ENCODE results near the gene RALBP1. TPM values are rescaled to one million over a fixed set of nuclear protein-coding genes. Genes with fewer than 3 reads are reported as not detected.
A peak's percentile ranks its signal among the peaks of the same experiment; 100 is the strongest.
"Not testable (repeated sequence)": the region's sequence is repeated elsewhere in the genome, so short reads cannot be mapped to it uniquely, and the experiment has no call there.

Gene RALBP1
- total RNA-seq, 2 experiments from 2014 or later = 56.4 to 56.7 TPM

DNA sequence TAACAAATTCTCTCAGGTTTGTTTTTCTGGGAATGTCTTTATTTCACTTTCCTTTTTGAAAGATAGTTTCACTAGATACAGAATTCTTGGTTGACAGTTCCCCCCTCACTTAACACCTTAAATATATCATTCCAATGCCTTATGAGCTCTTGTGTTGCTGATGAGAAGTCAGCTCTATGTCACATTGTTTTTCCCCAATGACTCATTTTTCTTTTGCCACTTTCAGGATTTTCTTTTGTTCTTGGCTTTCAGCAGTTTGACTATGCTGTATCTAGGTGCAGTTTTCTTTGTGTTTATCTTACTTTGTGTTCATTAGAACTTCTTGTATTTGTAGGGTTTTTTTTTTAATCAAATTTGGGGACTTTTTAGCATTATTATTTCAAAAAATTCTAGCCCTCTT, 5.6 kb upstream of the RALBP1 start:
- peaks cover 26% of the 10 kb centered on the region for H3K27me3 Mint-ChIP-seq
- ChIA-PET CTCF (no interaction called here), POLR2A (no interaction called here)
- H3K27ac Mint-ChIP-seq = no peak overlapping the region
- H3K4me1 Mint-ChIP-seq = peaks cover 6% of the 10 kb centered on the region
- H3K36me3 Mint-ChIP-seq (ENCODE audit: low read depth) = no peaks in the 10 kb centered on the region
- H3K4me3 Mint-ChIP-seq = no peak overlapping the region
- H3K9me3 Mint-ChIP-seq = peaks cover 11% of the 10 kb centered on the region
- no peak for DNase-seq

DNA sequence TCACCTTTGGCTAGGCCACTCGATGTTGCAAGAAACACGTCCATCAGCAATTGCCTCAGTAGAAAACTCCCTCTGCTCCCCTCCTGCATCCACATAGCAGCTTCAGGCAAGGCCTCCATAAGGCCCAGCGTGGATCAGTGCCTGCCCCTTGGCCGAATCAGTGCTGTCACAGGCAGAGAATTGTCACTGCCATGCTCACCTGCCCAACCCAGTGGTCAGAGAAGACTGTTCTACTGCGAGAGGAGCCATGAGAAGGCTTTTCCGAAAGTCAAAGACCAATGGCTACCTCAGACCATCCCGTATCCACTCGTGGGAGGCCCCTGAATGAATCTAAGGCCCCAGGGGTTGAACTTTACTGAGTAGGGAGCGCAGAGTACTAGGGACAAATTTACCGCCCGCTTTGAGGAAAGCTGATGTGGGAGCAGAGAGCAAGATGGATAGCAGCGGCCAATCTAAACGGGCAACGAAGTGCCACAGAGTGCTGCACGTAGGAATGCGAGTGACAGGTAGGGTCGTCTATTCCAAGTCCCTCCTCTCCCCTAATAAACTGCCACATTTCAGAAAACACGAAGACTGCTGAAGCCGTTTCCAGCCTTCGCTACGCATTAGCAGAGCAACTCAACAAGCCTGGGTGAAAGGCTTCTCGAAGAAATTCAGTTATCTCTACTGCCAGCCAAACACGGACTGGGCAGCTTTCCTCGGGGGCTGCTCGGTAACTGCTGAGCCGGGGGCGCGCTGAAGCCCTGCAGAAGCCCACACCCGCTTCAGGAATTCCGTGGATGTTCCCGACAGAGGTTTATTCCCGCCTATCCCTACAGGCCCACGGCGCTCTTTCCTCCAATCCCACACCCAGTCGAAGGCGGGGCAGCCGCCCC, 968 bp upstream of the RALBP1 start:
- peaks cover 20% of the 10 kb centered on the region for H3K36me3 Mint-ChIP-seq (ENCODE audit: low read depth)
- ChIA-PET CTCF (no interaction called here), POLR2A (interaction anchor here (1.0 to 2.3 kb wide), 4 partner anchors 9 to 136 kb away, joined by 3 to 6 read pairs (median 4); no protein-coding TSS in a partner anchor)
- peak overlapping the region; percentile 98 for H3K4me3 Mint-ChIP-seq
- peaks cover 21% of the 10 kb centered on the region for H3K4me1 Mint-ChIP-seq
- H3K27ac Mint-ChIP-seq = peak overlapping the region; percentile 93
- H3K9me3 Mint-ChIP-seq = peaks cover 3% of the 10 kb centered on the region
- DNase-seq = no peak
- peaks cover 18% of the 10 kb centered on the region for H3K27me3 Mint-ChIP-seq

DNA sequence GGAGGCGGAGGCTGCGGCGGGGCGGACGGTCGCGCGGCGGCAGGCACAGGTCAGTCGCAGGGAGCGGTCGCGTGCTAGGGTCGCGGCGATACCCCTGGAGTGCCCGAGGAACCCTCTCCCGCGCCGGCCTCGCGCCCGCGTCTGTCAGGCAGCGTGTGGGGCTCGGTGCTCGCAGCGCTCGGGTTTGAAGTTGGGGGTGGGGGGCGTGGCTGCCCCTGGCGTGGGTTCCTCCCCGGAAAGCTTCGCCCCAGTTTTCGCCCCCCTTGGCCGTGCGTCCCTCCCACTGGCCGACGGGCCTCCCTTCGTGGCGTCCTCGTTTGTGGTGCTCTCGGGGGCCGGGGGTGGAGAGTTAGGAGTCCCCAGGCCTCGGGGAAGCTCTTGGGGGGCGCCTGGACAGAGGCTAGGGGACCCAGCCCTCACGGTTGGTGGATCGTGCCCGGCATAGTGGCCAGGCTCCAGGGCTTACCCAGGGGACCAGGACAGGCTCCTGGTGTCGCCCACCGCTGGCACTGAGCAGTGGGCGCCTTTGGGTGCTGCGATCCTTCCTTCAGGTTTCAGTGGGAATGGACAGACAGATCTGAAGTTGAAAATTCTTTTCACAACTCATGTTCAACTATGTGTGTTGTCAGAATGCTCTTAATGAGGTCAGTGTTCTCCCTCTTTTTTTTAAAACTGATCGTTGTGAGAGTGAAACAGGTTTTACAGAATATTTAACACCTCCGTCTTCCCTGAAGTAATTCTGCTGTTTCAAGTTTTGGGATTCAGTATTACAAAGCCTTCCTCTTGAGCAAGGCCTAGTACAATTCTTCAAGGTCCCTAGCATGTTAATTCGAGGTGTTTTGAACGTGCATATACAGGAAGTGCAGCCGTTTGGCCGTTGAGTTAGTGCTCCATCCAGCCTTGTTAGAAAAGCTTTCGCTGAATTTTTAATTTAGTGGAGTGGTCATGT, 604 bp downstream of the RALBP1 start:
- Mint-ChIP-seq H3K27ac (peak overlapping the region; percentile 93), H3K4me3 (peak overlapping the region; percentile 98), H3K4me1 (peaks cover 24% of the 10 kb centered on the region), H3K9me3 (peaks cover 3% of the 10 kb centered on the region), H3K36me3 (ENCODE audit: low read depth) (peaks cover 29% of the 10 kb centered on the region), H3K27me3 (peaks cover 16% of the 10 kb centered on the region)
- ChIA-PET CTCF (interaction anchor here (1.0 to 1.4 kb wide), 2 partner anchors 41 to 403 kb away, joined by 3 to 6 read pairs; no protein-coding TSS in a partner anchor), POLR2A (interaction anchor here (0.6 to 2.3 kb wide), 6 partner anchors 13 to 402 kb away, joined by 3 to 8 read pairs (median 4); partner anchors contain the start of gene TWSG1)
- DNase-seq = peak; percentile 67

DNA sequence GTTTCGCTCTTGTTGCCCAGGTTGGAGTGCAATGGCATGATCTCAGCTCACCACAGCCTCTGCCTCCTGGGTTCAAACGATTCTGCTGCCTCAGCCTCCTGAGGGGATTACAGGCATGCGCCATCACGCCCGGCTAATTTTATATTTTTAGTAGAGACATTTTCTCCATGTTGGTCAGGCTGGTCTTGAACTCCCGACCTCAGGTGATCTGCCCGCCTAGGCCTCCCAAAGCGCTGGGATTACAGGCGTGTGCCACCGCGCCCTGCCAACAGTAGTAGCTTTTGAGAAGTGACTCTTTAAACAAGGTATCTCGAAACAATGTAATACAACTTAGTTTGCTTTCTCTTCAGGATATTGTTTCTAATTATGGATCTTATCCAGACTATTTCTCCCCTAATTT, 1.6 kb downstream of the RALBP1 start:
- Mint-ChIP-seq H3K4me3 (peak overlapping the region; percentile 98), H3K27ac (peak overlapping the region; percentile 50), H3K36me3 (ENCODE audit: low read depth) (peaks cover 36% of the 10 kb centered on the region), H3K4me1 (peaks cover 24% of the 10 kb centered on the region), H3K27me3 (peaks cover 12% of the 10 kb centered on the region)
- not testable (repeated sequence) for DNase-seq, H3K9me3 Mint-ChIP-seq
- ChIA-PET CTCF (interaction anchor here (1.0 to 1.4 kb wide), 2 partner anchors 40 to 404 kb away, joined by 3 to 6 read pairs; no protein-coding TSS in a partner anchor), POLR2A (interaction anchor here (0.6 to 2.2 kb wide), 3 partner anchors 18 to 403 kb away, joined by 3 to 8 read pairs (median 4); no protein-coding TSS in a partner anchor)

DNA sequence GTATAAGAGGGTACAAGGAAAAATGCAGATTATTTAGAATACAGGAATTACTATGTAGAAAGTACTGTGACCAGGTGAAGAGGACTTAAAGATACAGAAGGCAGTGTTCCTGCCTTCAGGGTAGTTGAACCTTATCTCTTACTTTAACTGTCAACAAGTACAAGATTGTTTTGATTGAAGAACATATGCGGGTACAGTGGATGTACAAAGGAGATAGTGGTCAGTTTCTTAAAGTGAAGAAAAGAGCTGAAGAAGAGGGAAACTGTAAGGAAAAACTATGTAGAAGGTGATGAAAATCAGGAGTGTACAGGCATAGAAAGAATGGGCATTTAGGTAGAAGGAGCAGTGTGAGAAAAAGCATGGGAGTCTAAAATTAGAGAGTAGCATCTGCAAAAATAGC, 2.2 kb downstream of the RALBP1 start:
- ChIA-PET CTCF (no interaction called here), POLR2A (interaction anchor here (0.6 to 2.2 kb wide), 2 partner anchors 18 to 462 kb away, joined by 3 to 8 read pairs; no protein-coding TSS in a partner anchor)
- Mint-ChIP-seq H3K36me3 (ENCODE audit: low read depth) (peaks cover 41% of the 10 kb centered on the region), H3K27ac (peak overlapping the region; percentile 10), H3K4me3 (no peak overlapping the region), H3K9me3 (peaks cover under 1% of the 10 kb centered on the region), H3K4me1 (peaks cover 24% of the 10 kb centered on the region), H3K27me3 (peaks cover 7% of the 10 kb centered on the region)
- DNase-seq = no peak

DNA sequence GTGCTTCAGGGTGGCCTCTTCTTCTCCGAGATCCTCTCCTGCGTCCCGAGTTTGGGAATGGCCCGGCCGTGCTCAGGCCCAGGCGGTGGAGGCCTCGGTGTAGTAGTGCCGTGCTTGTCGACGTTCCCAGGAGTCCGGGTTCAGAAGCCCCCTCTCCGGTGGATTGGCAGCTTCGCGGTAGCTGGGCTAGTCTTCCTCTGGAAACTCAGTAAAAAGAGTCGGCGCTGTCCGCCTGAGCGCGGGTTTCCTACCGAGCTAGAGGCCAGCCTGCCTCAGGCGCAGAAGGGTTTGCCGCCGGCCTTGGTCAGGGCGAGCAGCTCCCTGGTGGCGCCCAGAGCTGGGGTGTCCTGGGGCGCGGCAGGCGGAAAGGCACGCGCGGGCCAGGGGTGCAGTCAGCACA, 3.2 kb downstream of the RALBP1 start:
- H3K4me1 Mint-ChIP-seq = peaks cover 26% of the 10 kb centered on the region
- CTCF ChIA-PET = no interaction called here
- peaks cover 43% of the 10 kb centered on the region for H3K36me3 Mint-ChIP-seq (ENCODE audit: low read depth)

DNA sequence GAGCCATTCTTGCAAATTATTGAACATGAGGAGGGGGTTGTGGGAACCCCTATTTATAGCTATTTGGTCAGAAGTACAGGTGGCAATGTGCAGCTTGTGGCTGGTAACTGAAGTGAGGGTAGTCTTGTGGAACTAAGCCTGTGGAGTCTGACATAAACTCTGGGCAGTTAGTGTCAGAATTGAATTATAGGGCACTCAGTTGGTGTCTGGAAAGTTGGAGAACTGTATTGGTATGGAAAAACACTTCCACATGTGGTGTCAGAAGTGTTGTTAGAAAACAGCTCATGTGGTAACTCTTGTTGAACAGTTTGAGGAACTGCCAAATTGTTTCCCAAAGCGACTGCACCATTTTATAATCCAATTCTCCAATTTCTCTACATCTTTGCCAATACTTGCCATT, 7.5 kb downstream of the RALBP1 start:
- no peaks in the 10 kb centered on the region for H3K9me3 Mint-ChIP-seq
- DNase-seq = no peak
- H3K27ac Mint-ChIP-seq = no peak overlapping the region
- no peaks in the 10 kb centered on the region for H3K27me3 Mint-ChIP-seq
- ChIA-PET POLR2A (no interaction called here), CTCF (no interaction called here)
- peaks cover 9% of the 10 kb centered on the region for H3K4me1 Mint-ChIP-seq
- H3K36me3 Mint-ChIP-seq (ENCODE audit: low read depth) = peaks cover 42% of the 10 kb centered on the region
- H3K4me3 Mint-ChIP-seq = no peak overlapping the region

More for the DNA sequence above, 3.2 kb downstream of the RALBP1 start:
- Mint-ChIP-seq H3K27ac (no peak overlapping the region), H3K27me3 (peaks cover under 1% of the 10 kb centered on the region), H3K9me3 (no peaks in the 10 kb centered on the region), H3K4me3 (no peak overlapping the region)
- no peak for DNase-seq
- POLR2A ChIA-PET = no interaction called here

DNA sequence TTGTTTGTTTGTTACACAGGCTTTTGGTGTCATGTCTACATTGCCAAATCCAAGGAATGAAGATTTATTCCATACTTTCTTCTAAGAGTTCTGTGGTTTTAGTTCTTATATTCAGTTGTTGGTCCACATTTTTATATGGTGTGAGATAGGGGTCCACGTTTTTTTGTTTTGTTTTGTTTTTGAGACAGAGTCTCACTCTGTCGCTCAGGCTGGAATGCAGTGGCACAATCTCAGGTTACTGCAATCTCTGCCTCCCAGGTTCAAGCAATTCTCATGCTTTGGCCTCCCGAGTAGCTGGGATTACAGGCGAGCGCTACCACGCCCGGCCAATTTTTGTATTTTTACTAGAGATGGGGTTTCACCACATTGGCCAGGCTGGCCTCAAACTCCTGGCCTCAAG, 8.2 kb downstream of the RALBP1 start:
- no peak for DNase-seq
- CTCF ChIA-PET = no interaction called here
- Mint-ChIP-seq H3K9me3 (no peaks in the 10 kb centered on the region), H3K4me1 (peaks cover 9% of the 10 kb centered on the region), H3K27me3 (no peaks in the 10 kb centered on the region), H3K4me3 (no peak overlapping the region), H3K36me3 (ENCODE audit: low read depth) (peaks cover 41% of the 10 kb centered on the region), H3K27ac (no peak overlapping the region)
- POLR2A ChIA-PET = no interaction called here

DNA sequence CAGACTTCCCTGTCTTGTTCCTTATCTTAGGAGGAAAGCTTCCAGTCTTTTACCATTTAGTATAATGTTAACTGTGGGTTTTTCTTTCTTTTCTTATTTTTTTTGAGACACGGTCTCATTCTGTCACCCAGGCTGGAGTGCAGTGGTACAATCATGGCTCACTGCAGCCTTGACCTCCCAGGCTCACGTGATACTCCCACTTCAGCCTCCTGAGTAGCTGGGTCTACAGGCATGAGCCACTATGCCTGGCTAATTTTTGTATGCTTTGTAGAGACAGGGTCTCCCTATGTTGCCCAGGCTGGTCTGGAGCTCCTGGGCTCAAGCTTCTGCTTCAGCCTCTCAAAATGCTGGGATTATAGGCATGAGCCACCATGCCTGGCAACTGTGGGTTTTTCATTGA, 9.5 kb downstream of the RALBP1 start:
- DNase-seq, H3K27ac Mint-ChIP-seq, CTCF ChIA-PET, H3K9me3 Mint-ChIP-seq, POLR2A ChIA-PET, H3K4me1 Mint-ChIP-seq, H3K27me3 Mint-ChIP-seq, H3K4me3 Mint-ChIP-seq: not testable (repeated sequence)
- peaks cover 33% of the 10 kb centered on the region for H3K36me3 Mint-ChIP-seq (ENCODE audit: low read depth)

DNA sequence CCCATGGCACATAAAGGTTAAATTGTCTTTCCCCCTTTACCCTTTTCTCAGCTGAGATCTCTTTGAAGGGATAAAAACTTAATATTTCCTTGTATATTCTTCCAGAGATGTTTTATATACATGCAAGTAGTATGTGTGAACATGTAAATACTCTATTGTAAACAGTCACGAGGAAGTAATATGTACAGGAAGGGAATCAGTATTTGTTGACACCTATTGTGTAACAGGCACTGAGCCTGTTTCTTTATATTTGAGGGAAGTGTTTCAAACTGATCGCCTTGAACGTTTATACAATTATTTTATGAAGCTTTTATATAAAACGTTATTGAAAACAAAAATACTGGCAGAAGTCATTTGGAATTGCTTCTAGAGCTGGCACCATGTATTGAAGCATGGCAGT, 13.2 kb downstream of the RALBP1 start:
- POLR2A ChIA-PET = interaction anchor here (1.7 kb wide), 1 partner anchor 13 kb away, joined by 6 read pairs; the partner anchor contains the start of gene RALBP1
- H3K27ac Mint-ChIP-seq = no peak overlapping the region
- peaks cover 6% of the 10 kb centered on the region for H3K4me1 Mint-ChIP-seq
- DNase-seq = no peak
- CTCF ChIA-PET = interaction anchor here (1.6 kb wide), 1 partner anchor 29 kb away, joined by 4 read pairs; no protein-coding TSS in a partner anchor
- peaks cover 38% of the 10 kb centered on the region for H3K36me3 Mint-ChIP-seq (ENCODE audit: low read depth)
- peaks cover 7% of the 10 kb centered on the region for H3K9me3 Mint-ChIP-seq
- no peak overlapping the region for H3K4me3 Mint-ChIP-seq
- no peaks in the 10 kb centered on the region for H3K27me3 Mint-ChIP-seq

DNA sequence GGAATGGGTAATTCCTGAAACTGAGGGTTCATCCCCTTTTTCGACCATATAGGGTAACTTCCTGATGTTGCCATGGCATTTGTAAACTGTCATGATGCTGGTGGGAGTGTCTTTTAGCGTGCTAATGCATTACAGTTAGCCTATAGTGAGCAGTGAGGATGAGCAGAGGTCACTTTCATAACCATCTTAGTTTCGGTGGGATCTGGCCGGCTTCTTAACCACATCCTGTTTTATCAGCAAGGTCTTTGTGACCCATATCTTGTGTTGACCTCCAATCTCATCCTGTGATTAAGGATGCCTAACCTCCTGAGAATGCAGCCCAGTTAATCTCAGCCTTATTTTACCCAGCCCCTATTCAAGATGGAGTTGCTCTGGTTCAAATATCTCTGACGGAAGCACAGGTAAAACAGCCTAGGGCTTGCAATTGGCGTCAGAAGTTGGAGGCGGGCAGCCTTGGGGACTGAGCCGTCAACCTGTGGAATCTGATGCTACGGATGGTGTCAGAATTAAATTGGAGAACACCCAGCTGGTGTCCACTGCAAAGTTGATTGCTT, 19.5 kb downstream of the RALBP1 start:
- Mint-ChIP-seq H3K27me3 (no peaks in the 10 kb centered on the region), H3K4me3 (no peak overlapping the region), H3K4me1 (peaks cover 29% of the 10 kb centered on the region), H3K9me3 (peaks cover 7% of the 10 kb centered on the region), H3K36me3 (ENCODE audit: low read depth) (peaks cover 39% of the 10 kb centered on the region), H3K27ac (no peak overlapping the region)
- peak; percentile 31 for DNase-seq
- POLR2A ChIA-PET = interaction anchor here (3.1 kb wide), 1 partner anchor 18 kb away, joined by 8 read pairs; no protein-coding TSS in a partner anchor
- CTCF ChIA-PET = no interaction called here

DNA sequence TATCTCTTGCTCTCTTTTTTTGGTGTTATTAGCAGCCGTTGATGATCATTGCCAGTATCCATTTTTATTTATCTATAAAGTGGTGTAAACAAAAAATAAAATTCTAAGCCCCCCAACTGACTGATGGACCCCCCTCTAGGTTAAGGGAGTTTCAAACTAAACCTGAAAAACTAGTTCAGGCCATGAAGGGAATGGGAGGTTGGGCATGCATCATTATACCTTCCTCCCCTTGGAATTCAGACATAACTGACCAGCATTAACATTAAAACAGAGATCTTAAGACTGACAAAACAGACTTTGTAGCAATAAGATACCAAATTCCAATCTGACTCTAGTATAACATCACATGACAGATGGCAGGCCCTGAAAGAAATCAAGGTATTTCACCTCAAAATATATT, 20.2 kb downstream of the RALBP1 start:
- H3K9me3 Mint-ChIP-seq = peaks cover 7% of the 10 kb centered on the region
- no peaks in the 10 kb centered on the region for H3K27me3 Mint-ChIP-seq
- H3K36me3 Mint-ChIP-seq (ENCODE audit: low read depth) = peaks cover 40% of the 10 kb centered on the region
- no peak overlapping the region for H3K27ac Mint-ChIP-seq
- DNase-seq = no peak
- CTCF ChIA-PET = no interaction called here
- no peak overlapping the region for H3K4me3 Mint-ChIP-seq
- peaks cover 29% of the 10 kb centered on the region for H3K4me1 Mint-ChIP-seq
- POLR2A ChIA-PET = interaction anchor here (3.1 kb wide), 1 partner anchor 19 kb away, joined by 8 read pairs; no protein-coding TSS in a partner anchor
